Calu3 (cell line): ENCODE measurements around the gene RFX7. TPM values are rescaled to one million over a fixed set of nuclear protein-coding genes. Genes with fewer than 3 reads are reported as not detected.

ENCODE experiments used
- BruUV-seq: library from RNA; stranded (reverse); fragments of 400-500 nt; replicated peaks from 2 replicates; lab custom pipeline; 2021; lab: Mats Ljungman, UMichigan
- CTCF ChIA-PET: fragments of 300-600 bp; sonication (Branson Sonifier 250); formaldehyde crosslinking; loops from one replicate; lab custom pipeline; 2022; ENCODE audit warnings: antibody characterized with exemption; lab: Charles Lee
- DNase-seq: peaks from one replicate; pipeline ENCODE4 v3.0.0; 2022
- H3K27ac Mint-ChIP-seq: one replicate; pipeline ENCODE4 v1.8.0; 2022; ENCODE audit warnings: mixed read lengths; ENCODE audit not compliant: unreplicated experiment
- H3K27me3 Mint-ChIP-seq: one replicate; pipeline ENCODE4 v1.8.0; 2022; ENCODE audit warnings: mixed read lengths; ENCODE audit not compliant: unreplicated experiment
- H3K36me3 Mint-ChIP-seq: one replicate; pipeline ENCODE4 v1.8.0; 2022; ENCODE audit warnings: mild to moderate bottlenecking, moderate library complexity, mixed read lengths; ENCODE audit not compliant: insufficient read depth, unreplicated experiment
- H3K4me1 Mint-ChIP-seq: one replicate; pipeline ENCODE4 v1.8.0; 2022; ENCODE audit warnings: mild to moderate bottlenecking, low read depth, mixed read lengths; ENCODE audit not compliant: unreplicated experiment
- H3K4me3 Mint-ChIP-seq: one replicate; pipeline ENCODE4 v1.8.0; 2022; ENCODE audit warnings: mild to moderate bottlenecking, low read depth, moderate library complexity, mixed read lengths; ENCODE audit not compliant: unreplicated experiment
- H3K9me3 Mint-ChIP-seq: one replicate; pipeline ENCODE4 v1.8.0; 2022; ENCODE audit warnings: low read depth, mixed read lengths; ENCODE audit not compliant: unreplicated experiment
- CTCF ChIP-seq: fragments of 200-600 bp; IDR thresholded peaks from one replicate; pipeline ENCODE4 v1.8.0; 2022; ENCODE audit warnings: antibody characterized with exemption; ENCODE audit not compliant: unreplicated experiment
- intact Hi-C: fragments of 100-400 bp; cut with micrococcal nuclease; formaldehyde crosslinking; loops from one replicate; pipeline ENCODE4 v1.10.0; 2022; ENCODE audit not compliant: unreplicated experiment
- total RNA-seq: library from RNA; stranded (reverse); gene quantifications from 2 replicates; pipeline ENCODE4 v1.2.3, GENCODE V29; 2022

Gene RFX7
- total RNA-seq, 1 experiment from 2014 or later: 31.4 TPM

DNA sequence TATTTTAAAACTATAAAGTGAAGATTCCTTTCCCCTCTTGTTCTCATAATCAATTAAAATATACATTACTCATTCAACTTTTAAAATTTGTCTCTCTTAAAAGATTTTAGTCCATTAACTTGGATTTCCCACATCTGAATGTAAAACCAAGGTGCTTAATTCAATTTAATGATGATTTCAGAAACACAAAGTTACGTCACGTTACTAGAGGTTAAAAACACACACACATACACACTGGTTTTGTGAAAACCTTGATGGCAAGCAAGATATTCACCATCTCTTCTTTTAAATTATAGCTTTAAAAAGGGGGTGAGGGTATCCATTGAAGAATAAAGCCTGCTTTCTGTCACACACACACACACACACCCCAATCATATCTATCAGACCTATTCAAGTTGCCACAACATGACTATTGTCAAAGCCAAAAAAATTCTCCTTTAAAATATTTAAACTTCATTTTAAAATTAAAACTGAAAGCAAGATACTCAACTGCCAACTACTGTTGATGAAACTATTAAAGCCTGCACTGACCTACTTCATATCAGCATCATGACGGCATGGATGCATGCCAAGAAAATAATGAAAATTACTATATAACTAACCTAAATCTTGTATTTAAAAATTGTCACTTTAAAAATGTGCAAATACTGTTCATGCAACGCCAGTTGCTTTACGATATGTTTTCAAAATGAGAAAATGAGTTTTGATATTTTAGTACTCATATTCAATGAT, 2.1 kb downstream of the RFX7 start:
- no peak for TF ChIP-seq CTCF
- Mint-ChIP-seq H3K9me3 (no peaks in the 10 kb centered on the region), H3K4me3 (peak overlapping the region; percentile 87), H3K27ac (no peak overlapping the region), H3K27me3 (no peaks in the 10 kb centered on the region), H3K4me1 (peaks cover 31% of the 10 kb centered on the region), H3K36me3 (peaks cover 25% of the 10 kb centered on the region)
- CTCF ChIA-PET: no interaction called here
- no peak for DNase-seq
- intact Hi-C loops: loop anchor here (2.0 to 5.0 kb wide), 2 partner anchors 126 to 199 kb away; partner anchors contain the start of gene TEX9
- no TSS peak for BruUV-seq

GRCh38 chr15:56240390-56240789, 3.3 kb downstream of the RFX7 start:
- no TSS peak for BruUV-seq
- no peak overlapping the region for H3K27ac Mint-ChIP-seq
- H3K9me3 Mint-ChIP-seq: no peaks in the 10 kb centered on the region
- no peak for TF ChIP-seq CTCF
- no peak for DNase-seq
- no peak overlapping the region for H3K4me3 Mint-ChIP-seq
- intact Hi-C loops: loop anchor here (5.0 kb wide), 1 partner anchor 127 kb away; the partner anchor contains the start of gene TEX9
- CTCF ChIA-PET: no interaction called here
- peaks cover 24% of the 10 kb centered on the region for H3K4me1 Mint-ChIP-seq
- peaks cover 25% of the 10 kb centered on the region for H3K36me3 Mint-ChIP-seq
- no peaks in the 10 kb centered on the region for H3K27me3 Mint-ChIP-seq

GRCh38 chr15:56236197-56236596, 7.5 kb downstream of the RFX7 start:
- Mint-ChIP-seq H3K9me3 (peaks cover 14% of the 10 kb centered on the region), H3K27me3 (no peaks in the 10 kb centered on the region), H3K4me3 (no peak overlapping the region), H3K27ac (no peak overlapping the region), H3K36me3 (no peaks in the 10 kb centered on the region), H3K4me1 (peaks cover 15% of the 10 kb centered on the region)
- no TSS peak for BruUV-seq
- intact Hi-C loops: no loop called here
- no peak for DNase-seq
- CTCF ChIA-PET: no interaction called here
- no peak for TF ChIP-seq CTCF

- DNase-seq: no peak
- BruUV-seq: no TSS peak
- intact Hi-C loops: no loop called here
- Mint-ChIP-seq H3K4me3 (no peak overlapping the region), H3K9me3 (peaks cover 21% of the 10 kb centered on the region), H3K36me3 (peaks cover 6% of the 10 kb centered on the region), H3K27ac (no peak overlapping the region), H3K27me3 (no peaks in the 10 kb centered on the region), H3K4me1 (peaks cover 15% of the 10 kb centered on the region)
- CTCF ChIA-PET: no interaction called here
- TF ChIP-seq CTCF: no peak
Observed at GRCh38 chr15:56234804-56235203, 8.9 kb downstream of the RFX7 start.
